Erythroblast (primary cell): Measurements from ENCODE around the gene CLDN18.

Source experiments
- DNase-seq, 2 experiments: peaks; one replicate each; lab custom pipeline; 2025; lab: John Stamatoyannopoulos, UW
- GATA1 ChIP-seq: IDR thresholded peaks from 2 replicates; pipeline ENCODE4 v1.6.1; 2011; ENCODE audit warnings: low read depth, mild to moderate bottlenecking, control low read depth, low read length, moderate library complexity
- POLR2A ChIP-seq: IDR thresholded peaks from 2 replicates; pipeline ENCODE4 v1.6.1; 2011; ENCODE audit warnings: mild to moderate bottlenecking, low read length

The CLDN18 gene

GRCh38 chr3:138005627-138006026 lies 4.3 kb upstream of the CLDN18 start:
- DNase-seq, result no peak
- no peak for TF ChIP-seq POLR2A
- no peak for TF ChIP-seq GATA1

GRCh38 chr3:138007898-138008297 lies 2.1 kb upstream of the CLDN18 start:
- no peak for TF ChIP-seq POLR2A
- no peak for TF ChIP-seq GATA1

GRCh38 chr3:138010273-138010590 lies 267 bp downstream of the CLDN18 start:
- no peak for DNase-seq
- no peak for TF ChIP-seq GATA1
- TF ChIP-seq POLR2A, result no peak

More at GRCh38 chr3:138007898-138008297, 2.1 kb upstream of the CLDN18 start:
- no peak for DNase-seq

GRCh38 chr3:138011722-138012121 lies 1.8 kb downstream of the CLDN18 start:
- TF ChIP-seq POLR2A, result no peak
- no peak for DNase-seq

GRCh38 chr3:138012526-138012925 lies 2.6 kb downstream of the CLDN18 start:
- no peak for DNase-seq
- no peak for TF ChIP-seq GATA1

- DNase-seq, result no peak
- no peak for TF ChIP-seq POLR2A
- no peak for TF ChIP-seq GATA1
These were observed 6.1 kb downstream of the CLDN18 start for GRCh38 chr3:138016065-138016464.

- DNase-seq, result no peak
- TF ChIP-seq POLR2A, result no peak
- no peak for TF ChIP-seq GATA1
These were observed 9.5 kb downstream of the CLDN18 start for GRCh38 chr3:138019281-138020069.

GRCh38 chr3:138023754-138024153 lies 13.8 kb downstream of the CLDN18 start:
- DNase-seq, result no peak

GRCh38 chr3:138025553-138025952 lies 15.6 kb downstream of the CLDN18 start:
- no peak for DNase-seq
- TF ChIP-seq GATA1, result no peak
- no peak for TF ChIP-seq POLR2A

More at GRCh38 chr3:138023754-138024153, 13.8 kb downstream of the CLDN18 start:
- TF ChIP-seq POLR2A (no peak), GATA1 (no peak)

GRCh38 chr3:138027821-138028220 lies 17.9 kb downstream of the CLDN18 start:
- DNase-seq, result no peak
- no peak for TF ChIP-seq GATA1
- TF ChIP-seq POLR2A, result no peak

GRCh38 chr3:138030734-138031280 lies 20.8 kb downstream of the CLDN18 start:
- no peak for TF ChIP-seq GATA1
- no peak for TF ChIP-seq POLR2A
- DNase-seq, result no peak

- no peak for DNase-seq
- TF ChIP-seq GATA1, result no peak
- TF ChIP-seq POLR2A, result no peak
These were observed 21.6 kb downstream of the CLDN18 start for GRCh38 chr3:138031536-138031935.

- no peak for TF ChIP-seq GATA1
- no peak for TF ChIP-seq POLR2A
- DNase-seq, result no peak
These were observed 22.6 kb downstream of the CLDN18 start for GRCh38 chr3:138032567-138032966.

GRCh38 chr3:138033202-138033691 lies 23.3 kb downstream of the CLDN18 start:
- no peak for TF ChIP-seq POLR2A
- no peak for TF ChIP-seq GATA1
- no peak for DNase-seq

- no peak for TF ChIP-seq GATA1
- no peak for TF ChIP-seq POLR2A
- DNase-seq, result no peak
These were observed 25.0 kb downstream of the CLDN18 start for GRCh38 chr3:138034918-138035317.

GRCh38 chr3:138036572-138036971 lies 26.6 kb downstream of the CLDN18 start:
- TF ChIP-seq POLR2A (no peak), GATA1 (no peak)
- no peak for DNase-seq
